GM21528 (cell line): ENCODE results near the gene CCN2.
"Not testable (repeated sequence)": the region's sequence is repeated elsewhere in the genome, so short reads cannot be mapped to it uniquely, and the experiment has no call there.

Experiments
- ATAC-seq: cut with Tn5 transposase; IDR thresholded peaks from one replicate; pipeline ENCODE4 v1.9.1; 2021; ENCODE audit warnings: mild to moderate bottlenecking, moderate library complexity; ENCODE audit not compliant: unreplicated experiment, low FRiP score

CCN2 gene

DNA sequence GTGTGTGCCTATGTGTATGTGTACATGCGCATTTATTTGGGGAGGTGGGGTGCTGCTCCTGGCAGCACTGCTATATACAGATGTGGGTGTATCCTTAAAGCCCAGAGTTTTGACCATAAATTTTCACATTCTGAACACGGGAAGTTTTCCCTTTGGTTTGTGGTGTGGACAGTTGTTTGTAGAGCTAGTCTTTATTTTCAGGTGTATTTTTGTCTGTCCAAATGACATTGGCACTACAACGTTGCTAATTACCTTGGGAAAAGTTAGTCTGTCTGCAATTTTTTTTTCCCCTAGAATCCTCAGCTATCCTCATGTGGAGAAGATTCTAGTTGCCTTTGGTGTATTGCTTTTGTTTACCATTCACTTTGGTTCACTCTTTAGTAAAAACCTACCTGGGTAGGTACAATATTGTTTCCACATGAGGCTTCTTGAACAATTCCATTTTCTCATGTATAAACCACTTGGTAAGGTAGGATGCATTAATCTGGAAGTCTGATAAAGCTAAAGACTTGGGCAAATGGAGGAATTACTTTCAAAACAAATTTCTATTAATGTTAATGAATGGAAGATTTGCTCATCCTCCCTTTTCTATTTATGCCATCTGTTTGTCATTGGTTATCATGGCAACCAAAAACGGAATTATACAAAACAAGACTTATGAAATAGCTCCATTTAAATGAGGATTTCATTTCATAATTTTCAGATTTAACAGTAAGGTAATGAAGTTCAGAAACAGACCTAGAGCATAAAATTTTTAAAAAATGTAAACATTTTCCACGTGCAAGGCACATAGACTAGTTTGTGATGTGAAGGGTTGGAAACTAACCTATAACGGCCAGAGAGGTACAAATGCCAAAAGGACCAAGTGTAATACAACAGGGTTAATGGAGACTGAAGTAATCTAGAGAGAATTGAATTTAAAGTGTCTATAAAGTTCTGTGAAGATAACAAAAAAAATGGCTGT, 3.9 kb downstream of the CCN2 start:
- ATAC-seq, result no peak

DNA sequence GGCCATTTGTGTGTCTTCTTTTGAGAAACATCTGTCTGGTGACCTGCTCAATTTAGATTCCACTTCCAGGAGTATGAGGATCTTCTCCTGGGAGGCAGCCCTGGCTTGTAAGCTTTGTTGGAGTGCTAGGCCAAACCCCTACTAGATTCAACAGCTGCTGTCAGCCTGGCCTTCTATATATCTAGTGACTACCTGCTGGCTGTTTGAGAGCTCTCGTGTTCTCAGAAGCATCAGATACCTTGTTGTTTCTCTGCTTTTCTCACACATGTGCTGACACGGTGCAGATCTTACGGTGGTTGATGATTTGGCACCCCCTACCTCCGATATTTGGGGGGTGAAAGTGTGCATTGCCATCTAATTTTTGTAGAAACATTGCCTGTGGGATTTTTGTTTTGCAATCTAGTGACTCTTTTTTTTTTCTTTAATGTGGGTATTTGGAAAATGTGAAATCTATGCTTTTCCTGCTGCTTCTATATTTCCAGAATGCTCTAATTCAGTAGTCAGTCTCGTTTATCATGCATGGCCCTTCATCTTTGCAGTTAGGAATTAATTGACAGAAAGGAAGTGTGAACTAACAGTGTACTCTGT, 4.7 kb downstream of the CCN2 start:
- no peak for ATAC-seq

DNA sequence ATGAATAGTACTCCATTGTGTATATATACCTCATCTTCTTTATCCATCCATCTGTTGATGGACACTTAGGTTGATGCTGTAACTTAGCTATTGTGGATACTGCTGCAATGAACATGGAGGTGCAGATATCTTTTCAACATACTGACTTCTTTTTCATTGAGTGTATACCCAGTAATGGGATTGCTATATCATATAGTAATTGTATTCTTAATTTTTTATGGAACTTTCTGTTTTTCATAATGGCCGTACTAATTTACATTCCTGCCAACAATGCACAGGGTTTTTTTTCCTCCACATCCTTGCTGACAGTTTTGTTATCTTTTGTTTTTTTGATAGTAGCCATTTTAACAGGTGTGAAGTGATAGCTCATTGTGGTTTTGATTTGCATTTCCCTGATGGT, 5.2 kb downstream of the CCN2 start:
- no peak for ATAC-seq

DNA sequence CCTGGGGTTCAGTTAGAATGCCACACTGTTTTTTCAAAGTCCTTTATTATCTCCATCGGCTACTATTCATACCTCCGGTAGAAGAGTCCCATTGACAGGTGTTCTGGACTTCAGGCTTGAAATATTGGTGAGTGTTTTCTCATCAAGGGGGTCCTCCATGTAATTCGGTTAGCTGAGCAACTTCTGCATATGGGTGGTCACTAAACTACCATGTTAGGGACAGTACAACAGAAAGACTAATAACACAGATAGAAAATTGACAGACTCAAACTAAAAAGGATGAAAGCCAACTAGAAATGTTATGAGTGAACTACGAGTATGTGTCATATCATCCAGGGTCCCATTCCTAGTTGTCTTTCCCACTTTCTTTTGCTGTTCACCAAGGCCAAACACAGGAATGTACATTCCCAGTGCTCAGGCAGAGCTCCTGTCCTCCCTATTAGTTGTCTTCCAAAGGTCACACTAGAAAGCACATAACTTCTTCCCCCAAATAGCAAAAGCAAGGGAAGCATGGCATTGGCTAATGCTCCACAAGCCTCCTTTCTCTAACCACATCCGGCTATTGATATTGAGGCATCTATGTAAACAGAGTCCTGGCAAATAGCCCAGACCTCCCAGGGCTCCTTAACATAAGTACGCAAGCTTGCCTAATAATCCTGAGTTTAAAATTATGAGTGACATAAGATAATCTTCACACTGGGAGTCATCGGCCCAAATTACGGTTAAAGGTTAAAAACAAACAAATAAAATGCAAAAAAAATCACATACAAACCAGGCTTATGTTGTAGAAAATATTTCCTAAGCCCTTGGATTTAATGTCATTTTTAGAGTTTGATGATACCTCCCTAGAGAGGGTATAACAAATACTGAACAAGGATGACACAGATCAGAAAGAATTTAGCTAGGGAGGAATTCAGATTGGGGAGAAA, 13.2 kb downstream of the CCN2 start:
- ATAC-seq, result no peak

DNA sequence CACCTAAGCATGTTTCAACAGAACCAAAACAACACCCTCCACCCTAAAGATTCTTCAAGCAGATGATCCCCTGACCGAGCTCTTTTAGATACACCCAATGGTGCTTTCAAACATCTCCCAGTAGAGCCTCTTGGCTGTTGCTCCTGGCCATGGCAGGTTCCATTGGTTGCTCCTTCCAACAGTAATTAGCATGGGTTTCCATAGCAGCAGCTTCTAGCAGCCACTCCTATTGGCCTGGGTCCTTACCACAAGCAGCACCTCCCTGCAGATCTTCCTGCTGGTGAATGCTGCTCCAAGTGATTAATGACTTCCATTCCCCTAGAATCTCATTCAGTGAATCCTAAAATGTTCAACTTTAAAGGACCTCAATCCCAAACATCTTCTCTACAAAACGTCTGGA, 13.9 kb downstream of the CCN2 start:
- no peak for ATAC-seq

DNA sequence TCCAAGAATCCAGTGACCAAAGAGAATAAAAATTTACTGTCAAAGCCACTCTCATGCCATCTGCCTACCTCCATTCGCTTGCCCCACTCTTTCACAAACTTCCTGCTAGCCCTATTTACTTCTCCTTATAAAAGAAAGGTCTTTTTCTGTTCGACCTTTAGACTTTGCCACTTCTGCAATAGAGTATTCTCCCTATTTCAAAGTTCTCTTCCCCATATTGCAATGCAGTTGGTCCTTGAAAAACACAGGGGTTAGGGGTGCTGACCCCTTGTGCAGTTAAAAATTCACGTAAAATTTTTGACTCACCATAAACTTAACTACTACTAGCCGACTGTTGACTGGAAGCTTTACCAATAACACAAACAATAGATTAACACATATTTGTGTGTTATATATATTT, 15.0 kb downstream of the CCN2 start:
- ATAC-seq, result no peak

DNA sequence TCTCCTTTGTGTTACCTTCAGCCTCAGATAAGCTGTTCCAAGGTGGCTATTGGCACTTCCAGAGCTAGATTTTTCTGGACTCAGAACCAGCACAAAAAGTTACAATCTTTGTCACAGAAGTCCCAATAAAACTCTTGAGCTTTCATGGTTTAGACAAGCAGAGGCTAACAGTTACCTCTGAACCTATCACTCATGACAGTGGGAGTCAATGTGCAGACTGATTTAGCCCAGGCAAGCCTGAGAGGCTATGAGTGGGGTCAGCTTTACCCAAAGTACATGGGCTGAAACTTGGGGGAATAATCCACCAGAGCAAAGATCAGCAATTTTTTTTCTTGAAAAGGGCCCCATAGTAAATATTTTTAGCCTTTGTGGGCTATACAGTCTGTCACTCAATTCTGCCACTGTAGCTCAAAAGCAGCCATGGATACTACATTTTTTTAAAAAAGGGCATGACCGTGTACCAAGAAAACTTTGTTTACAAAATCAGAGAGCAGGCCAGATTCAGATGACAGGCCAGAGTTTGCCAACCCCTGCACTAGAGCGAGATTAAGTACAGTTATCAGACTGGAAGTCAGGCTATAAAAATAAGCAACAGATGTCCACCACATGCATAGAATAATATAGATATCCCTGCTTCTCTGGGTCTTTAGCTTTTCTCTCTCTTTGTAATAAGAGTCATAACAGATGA, 20.0 kb downstream of the CCN2 start:
- ATAC-seq, result no peak

DNA sequence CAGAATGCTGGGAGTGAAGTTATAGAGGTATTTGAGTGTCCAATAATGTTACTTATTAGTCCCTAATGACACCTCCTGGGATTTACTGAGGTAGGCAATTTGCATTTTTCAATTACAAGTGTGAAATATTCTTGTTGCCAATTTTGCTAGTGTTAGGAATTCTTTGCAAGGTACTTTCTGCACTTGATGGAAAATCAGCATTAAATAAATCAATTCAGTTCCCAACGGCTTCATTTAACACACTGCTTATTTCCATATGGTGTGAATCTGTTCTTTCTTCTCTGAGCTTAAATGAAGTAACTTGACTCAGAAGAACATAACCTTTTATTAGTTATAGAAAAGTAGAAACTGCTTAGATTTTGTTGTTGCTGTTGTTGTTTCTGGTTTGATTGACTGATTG, 21.2 kb downstream of the CCN2 start:
- ATAC-seq, result no peak

DNA sequence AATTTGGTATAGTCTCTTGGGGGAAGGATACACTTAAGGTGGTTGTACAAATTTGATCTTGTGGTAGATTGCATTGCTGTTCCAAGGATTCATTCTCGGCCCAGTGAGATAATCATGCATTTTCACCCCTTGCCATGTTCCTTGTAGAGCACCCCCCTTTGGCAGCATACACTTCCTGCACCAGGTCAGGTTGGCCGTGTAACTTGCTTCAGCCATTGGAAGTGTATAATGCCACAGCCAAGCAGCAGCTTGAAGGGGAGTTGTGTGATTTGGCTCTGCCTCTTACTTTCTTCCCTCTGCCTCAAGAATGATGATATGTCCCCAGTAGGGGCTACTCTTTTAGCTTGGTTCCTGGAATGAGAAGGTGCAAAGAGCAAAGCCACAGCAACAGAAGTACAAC, 21.9 kb downstream of the CCN2 start:
- ATAC-seq, result no peak

DNA sequence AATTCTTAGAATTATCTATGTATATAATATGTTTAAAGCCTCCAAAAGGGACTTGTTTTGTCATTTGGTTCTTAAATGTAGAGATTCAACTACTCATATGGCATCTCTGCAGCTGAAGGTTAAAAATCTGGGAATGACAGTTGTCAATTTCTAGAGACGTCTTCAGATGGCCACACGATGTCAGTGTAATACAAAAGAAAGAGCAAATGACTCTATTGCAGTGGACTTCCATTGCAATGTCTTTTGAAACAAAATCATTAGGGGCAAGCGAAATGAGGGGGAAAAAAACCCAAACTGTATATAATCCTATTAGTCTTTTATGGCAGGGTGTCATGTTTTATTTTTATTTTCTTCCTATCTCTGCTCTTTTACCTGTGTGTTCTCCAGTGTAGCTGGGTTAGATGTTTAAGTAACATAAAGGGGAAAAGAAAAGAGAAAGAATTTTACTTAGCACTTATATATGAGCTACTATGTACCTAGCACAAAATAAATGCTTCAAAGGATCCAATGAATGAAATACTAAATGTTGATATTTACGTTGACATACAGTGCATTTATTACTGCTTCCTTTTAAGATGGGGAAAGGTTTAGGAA, 26.2 kb downstream of the CCN2 start:
- no peak for ATAC-seq

DNA sequence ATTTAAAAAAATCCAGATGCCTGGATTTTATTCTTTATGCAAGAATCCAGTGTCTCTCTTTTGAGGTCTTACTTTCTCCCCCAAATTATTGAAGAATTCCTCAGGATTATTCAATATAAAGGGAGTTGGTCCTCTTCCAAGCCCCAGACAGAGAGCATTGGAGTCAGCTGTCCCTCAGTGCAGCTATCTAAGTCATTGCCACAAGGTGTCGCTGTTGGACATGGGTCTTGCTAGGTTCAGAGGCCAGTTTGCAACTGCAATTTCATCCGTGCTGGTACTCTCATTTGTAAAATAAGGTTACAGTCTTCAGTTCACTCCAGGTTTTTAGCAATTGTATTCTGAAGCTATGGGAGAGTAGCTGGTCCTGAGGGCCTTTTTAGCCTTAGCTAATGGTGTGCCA, 27.8 kb downstream of the CCN2 start:
- no peak for ATAC-seq

DNA sequence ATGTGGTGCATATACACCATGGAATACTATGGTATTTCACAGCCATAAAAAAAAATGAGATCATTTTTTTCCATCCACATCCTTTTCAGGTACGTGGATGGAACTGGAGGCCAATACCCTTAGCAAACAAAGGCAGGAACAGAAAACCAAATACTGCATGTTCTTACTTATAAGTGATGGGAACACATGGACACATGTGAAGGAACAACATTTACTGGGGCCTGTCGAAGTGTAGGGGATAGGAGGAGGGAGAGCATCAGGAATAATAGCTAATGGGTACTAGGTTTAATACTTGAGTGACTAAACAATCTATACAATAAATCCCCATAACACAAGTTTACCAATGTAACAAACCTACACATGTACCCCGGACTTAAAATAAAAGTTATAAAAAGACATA, 30.5 kb downstream of the CCN2 start:
- ATAC-seq, result no peak

DNA sequence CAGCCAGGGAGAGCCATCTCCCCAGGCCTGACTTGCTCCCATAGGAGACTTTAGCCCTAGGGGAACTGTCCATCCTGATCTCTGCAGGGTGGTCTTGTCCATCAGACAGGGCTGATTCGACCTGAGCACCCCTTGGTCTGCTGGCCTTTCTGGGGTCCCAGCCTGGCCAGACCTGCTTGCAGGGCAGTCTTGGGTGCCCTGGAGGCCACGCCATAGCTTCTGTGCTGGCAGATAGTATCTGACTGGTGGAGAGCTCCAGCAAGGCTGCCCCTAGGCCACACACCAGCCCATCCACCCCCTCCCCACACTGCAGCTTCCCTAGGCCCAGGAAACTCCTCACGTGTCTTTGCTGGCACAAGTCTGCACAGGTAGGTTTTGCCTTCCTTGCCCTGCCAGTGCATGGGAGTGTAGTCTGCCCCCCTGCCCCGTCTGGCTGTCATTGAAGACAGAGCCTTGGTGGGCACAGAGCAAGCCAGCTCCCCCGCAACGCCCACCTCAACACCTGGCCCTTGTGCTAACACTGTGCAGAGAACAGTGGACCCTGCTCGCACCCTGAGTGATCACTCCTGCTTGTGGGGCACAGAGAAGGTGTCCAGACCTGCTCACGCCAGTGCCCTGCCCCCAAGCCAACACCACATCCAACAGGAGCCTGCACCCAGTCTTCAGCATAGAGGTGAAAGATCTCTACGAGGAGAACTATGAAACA, 32.4 kb downstream of the CCN2 start:
- ATAC-seq, result no peak

DNA sequence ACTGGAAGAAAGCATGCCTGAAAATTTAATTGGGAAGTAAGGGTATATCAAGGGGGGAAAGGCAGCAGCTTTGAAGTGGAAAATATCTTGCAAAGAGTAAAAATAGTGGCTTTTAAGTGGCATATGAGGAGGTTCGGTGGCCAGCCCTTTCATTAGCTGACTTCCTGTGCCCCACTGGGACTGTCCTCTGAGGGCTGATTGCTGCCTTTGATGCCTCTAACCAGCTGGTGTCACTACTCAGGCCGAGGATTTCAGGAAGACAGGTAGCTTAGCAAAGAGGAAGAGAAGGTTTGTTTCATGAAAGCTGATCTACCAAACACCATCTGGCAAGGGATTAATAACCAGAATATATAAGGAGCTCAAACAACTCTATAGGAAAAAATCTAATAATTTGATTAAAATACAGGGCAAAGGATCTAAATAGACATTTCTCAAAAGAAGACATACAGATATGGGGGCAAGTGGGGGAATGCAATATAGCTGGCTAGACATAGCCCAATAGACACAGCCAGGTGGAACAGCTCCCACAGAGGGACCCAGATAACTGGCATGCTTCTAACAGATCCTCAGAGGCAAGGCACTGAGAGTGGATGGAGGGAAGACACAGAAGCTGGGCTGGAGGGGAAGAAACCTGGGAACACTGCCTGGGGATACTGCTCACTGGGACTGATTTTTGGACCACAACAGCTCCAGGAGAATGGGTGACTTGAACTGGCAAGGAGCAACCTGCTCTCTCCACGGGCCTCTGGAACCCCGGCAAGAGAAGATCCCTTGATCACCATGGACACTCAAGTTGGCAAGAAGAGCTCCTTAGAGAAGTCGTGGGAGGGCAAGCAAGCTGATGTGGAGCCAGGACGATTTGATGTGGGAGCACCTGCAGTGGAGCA, 33.2 kb downstream of the CCN2 start:
- no peak for ATAC-seq

DNA sequence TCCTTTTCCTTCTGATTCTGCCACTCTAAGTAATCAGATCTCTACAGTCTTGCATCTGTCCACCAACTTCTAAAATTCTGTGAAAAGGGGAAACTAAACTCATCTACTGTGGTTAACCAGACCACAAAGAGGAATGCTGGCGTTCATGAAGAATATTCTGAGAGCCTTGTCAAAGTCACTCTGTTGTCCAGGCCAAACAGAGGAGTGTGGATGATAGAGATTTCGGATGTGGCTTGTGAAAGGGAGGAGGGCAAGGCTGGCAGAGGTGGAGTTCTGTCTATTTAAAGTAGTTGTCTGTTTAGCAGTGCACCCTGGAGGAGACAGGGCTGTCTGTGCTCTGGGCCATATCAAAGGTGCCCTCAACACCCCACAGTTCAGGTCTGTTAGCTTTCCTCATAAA, 33.9 kb downstream of the CCN2 start:
- ATAC-seq, result no peak

DNA sequence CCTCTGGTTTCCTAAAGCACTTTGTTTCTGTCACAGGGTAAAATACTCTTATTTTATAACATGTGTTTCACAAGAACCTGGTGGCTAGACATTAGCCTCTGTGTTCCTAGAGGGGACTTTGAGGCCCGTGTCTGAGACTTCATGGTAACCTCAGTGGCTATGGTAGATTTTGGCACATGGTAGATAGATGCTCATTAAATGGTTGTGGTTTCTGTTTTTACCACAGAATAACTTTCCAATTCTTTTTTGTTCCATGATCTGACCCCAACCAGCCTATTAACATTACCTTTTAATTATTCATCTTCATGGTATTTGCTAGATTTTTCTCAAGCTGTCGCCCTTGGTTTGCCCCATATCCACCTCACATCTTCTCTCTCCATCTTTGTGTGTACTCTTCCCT, 34.3 kb downstream of the CCN2 start:
- no peak for ATAC-seq

DNA sequence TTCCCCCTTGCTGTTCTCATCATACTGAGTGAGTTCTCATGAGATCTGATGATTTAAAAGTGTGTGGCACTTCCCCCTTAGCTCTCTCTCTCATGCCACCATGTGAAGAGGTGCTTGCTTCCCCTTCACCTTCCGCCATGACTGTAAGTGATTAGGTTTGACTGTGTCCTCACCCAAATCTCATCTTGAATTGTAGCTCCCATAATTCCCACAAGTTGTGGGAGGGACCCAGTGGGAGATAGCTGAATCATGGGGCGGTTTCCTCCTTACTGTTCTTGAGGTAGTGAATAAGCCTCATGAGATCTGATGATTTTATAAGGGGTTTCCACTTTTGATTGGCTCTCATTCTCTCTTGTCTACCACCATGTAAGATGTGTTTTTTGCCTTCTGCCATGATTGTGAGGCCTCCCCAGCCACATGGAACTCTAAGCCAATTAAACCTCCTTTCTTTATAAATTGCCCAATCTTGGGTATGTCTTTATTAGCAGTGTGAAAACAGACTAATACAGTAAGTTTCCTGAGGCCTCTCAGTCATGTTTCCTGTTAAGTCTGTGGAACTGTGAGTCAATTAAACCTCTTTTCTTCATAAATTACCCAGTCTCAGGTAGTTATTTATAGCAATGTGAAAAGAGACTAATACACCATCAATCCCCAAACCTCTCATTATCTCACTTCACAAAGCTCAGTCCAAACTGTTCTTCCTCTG, 34.9 kb downstream of the CCN2 start:
- ATAC-seq, result not testable (repeated sequence)
